ENCODE data around the gene FRMD4A.

The FRMD4A gene

GRCh38 chr10:14181567-14181936 is 149.2 kb downstream of the FRMD4A start:
- Histone ChIP-seq H3K27ac (ENCODE audit: low read length) (no peak overlapping the region), H2AFZ (ENCODE audit: low read depth, low read length) (no peak overlapping the region), H3K9me3 (ENCODE audit: insufficient read depth, low read length, severe bottlenecking) (no peaks in the 10 kb centered on the region), H3K36me3 (ENCODE audit: insufficient read depth, low read length) (no peaks in the 10 kb centered on the region), H3K4me2 (ENCODE audit: insufficient read depth, low read length) (no peak overlapping the region), H4K20me1 (ENCODE audit: insufficient read depth, low read length) (0 out of 2 replicates have a peak, but pooled peaks cover 4% of the 10 kb centered on the region), H3K27me3 (ENCODE audit: insufficient read depth, low read length, poor library complexity) (peaks cover 30% of the 10 kb centered on the region), H3K79me2 (ENCODE audit: insufficient read depth, low read length) (no peaks in the 10 kb centered on the region), H3K4me1 (ENCODE audit: insufficient read depth, low read length) (peaks cover 17% of the 10 kb centered on the region), H3K9ac (ENCODE audit: low read depth, low read length) (no peak overlapping the region), H3K4me3 (ENCODE audit: low read depth in 1 of 2, low read length in 2 of 2) (no peak overlapping the region)
- ATAC-seq (ENCODE audit: insufficient read depth, low read depth) = no peak
- no peak for TF ChIP-seq EZH2 (IDR thresholded peaks at IDR 0.05; ENCODE audit: borderline replicate concordance, low read depth, low read length, severe bottlenecking)
- TF ChIP-seq, protein P1, sequence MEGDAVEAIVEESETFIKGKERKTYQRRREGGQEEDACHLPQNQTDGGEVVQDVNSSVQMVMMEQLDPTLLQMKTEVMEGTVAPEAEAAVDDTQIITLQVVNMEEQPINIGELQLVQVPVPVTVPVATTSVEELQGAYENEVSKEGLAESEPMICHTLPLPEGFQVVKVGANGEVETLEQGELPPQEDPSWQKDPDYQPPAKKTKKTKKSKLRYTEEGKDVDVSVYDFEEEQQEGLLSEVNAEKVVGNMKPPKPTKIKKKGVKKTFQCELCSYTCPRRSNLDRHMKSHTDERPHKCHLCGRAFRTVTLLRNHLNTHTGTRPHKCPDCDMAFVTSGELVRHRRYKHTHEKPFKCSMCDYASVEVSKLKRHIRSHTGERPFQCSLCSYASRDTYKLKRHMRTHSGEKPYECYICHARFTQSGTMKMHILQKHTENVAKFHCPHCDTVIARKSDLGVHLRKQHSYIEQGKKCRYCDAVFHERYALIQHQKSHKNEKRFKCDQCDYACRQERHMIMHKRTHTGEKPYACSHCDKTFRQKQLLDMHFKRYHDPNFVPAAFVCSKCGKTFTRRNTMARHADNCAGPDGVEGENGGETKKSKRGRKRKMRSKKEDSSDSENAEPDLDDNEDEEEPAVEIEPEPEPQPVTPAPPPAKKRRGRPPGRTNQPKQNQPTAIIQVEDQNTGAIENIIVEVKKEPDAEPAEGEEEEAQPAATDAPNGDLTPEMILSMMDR (IDR thresholded peaks at IDR 0.05; ENCODE audit: borderline replicate concordance, extremely low read depth, low read length, poor library complexity, severe bottlenecking) = no peak
- DNase-seq = no peak

- H3K27me3 ChIP-seq (ENCODE audit: insufficient read depth, low read length, poor library complexity) = peaks cover 30% of the 10 kb centered on the region
- DNase-seq (no peak), ATAC-seq (ENCODE audit: insufficient read depth, low read depth) (no peak)
- H2AFZ ChIP-seq (ENCODE audit: low read depth, low read length) = no peak overlapping the region
- H3K27ac ChIP-seq (ENCODE audit: low read length) = no peak overlapping the region
- H3K79me2 ChIP-seq (ENCODE audit: insufficient read depth, low read length) = no peaks in the 10 kb centered on the region
- H3K4me2 ChIP-seq (ENCODE audit: insufficient read depth, low read length) = no peak overlapping the region
- H3K4me1 ChIP-seq (ENCODE audit: insufficient read depth, low read length) = peaks cover 17% of the 10 kb centered on the region
- no peak overlapping the region for H3K9ac ChIP-seq (ENCODE audit: low read depth, low read length)
- 0 out of 2 replicates have a peak, but pooled peaks cover 4% of the 10 kb centered on the region for H4K20me1 ChIP-seq (ENCODE audit: insufficient read depth, low read length)
- no peak for TF ChIP-seq EZH2 (IDR thresholded peaks at IDR 0.05; ENCODE audit: borderline replicate concordance, low read depth, low read length, severe bottlenecking)
- TF ChIP-seq, protein P1 (IDR thresholded peaks at IDR 0.05; ENCODE audit: borderline replicate concordance, extremely low read depth, low read length, poor library complexity, severe bottlenecking) = no peak
- no peaks in the 10 kb centered on the region for H3K36me3 ChIP-seq (ENCODE audit: insufficient read depth, low read length)
- no peak overlapping the region for H3K4me3 ChIP-seq (ENCODE audit: low read depth in 1 of 2, low read length in 2 of 2)
- no peaks in the 10 kb centered on the region for H3K9me3 ChIP-seq (ENCODE audit: insufficient read depth, low read length, severe bottlenecking)
Measured at GRCh38 chr10:14180911-14181566, 149.7 kb downstream of the FRMD4A start.

DNA sequence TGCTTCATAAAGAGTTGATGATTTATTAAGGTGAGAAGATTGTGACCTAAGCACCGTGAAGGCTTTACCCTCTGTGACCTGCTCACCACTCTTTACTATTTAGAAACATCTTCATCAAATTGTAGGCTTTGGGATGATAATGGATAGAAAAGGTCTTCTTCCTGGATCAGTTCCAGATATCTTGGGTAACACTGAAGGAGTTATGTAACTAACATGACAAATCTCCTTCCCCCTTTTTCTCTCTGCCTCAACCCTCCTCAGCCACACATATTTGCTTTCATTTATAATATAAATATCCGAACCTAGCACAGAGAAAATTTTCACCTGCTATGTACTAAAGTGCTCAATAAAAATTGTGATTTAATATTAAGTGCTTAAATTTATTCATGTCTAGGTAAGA is 151.5 kb downstream of the FRMD4A start:
- Histone ChIP-seq H3K36me3 (ENCODE audit: insufficient read depth, low read length) (no peaks in the 10 kb centered on the region), H4K20me1 (ENCODE audit: insufficient read depth, low read length) (no peaks in the 10 kb centered on the region), H3K4me1 (ENCODE audit: insufficient read depth, low read length) (peaks cover under 1% of the 10 kb centered on the region; the same call in 1 of the 2 replicates), H3K27me3 (ENCODE audit: insufficient read depth, low read length, poor library complexity) (peaks cover 36% of the 10 kb centered on the region), H3K9ac (ENCODE audit: low read depth, low read length) (no peak overlapping the region), H3K27ac (ENCODE audit: low read length) (no peak overlapping the region), H3K9me3 (ENCODE audit: insufficient read depth, low read length, severe bottlenecking) (no peaks in the 10 kb centered on the region), H3K79me2 (ENCODE audit: insufficient read depth, low read length) (no peaks in the 10 kb centered on the region), H2AFZ (ENCODE audit: low read depth, low read length) (no peak overlapping the region), H3K4me3 (ENCODE audit: low read depth in 1 of 2, low read length in 2 of 2) (no peak overlapping the region), H3K4me2 (ENCODE audit: insufficient read depth, low read length) (no peak overlapping the region)
- DNase-seq (no peak), ATAC-seq (ENCODE audit: insufficient read depth, low read depth) (no peak)
- TF ChIP-seq EZH2 (IDR thresholded peaks at IDR 0.05; ENCODE audit: borderline replicate concordance, low read depth, low read length, severe bottlenecking) = no peak
- TF ChIP-seq, protein P1 (IDR thresholded peaks at IDR 0.05; ENCODE audit: borderline replicate concordance, extremely low read depth, low read length, poor library complexity, severe bottlenecking) = no peak
